ENCODE measurements around the gene ANKMY1. TPM values are rescaled to one million over a fixed set of nuclear protein-coding genes. Genes with fewer than 3 reads are reported as not detected.

ANKMY1 gene
- total RNA-seq, 1 donor from 2014 or later: 20.6 TPM

GRCh38 chr2:240466579-240467148, 91.1 kb downstream of the ANKMY1 start:
- H3K27ac ChIP-seq: no peak overlapping the region
- DNase-seq (ENCODE audit: extremely low spot score in 2 of 2): no peak
- H3K9me3 ChIP-seq: no peaks in the 10 kb centered on the region
- peaks cover 0 to 15% of the 10 kb centered on the region in 2 donors for H3K36me3 ChIP-seq
- H3K4me3 ChIP-seq: no peak overlapping the region
- no peaks in the 10 kb centered on the region for H3K4me1 ChIP-seq
- no peaks in the 10 kb centered on the region for H3K27me3 ChIP-seq
- intact Hi-C loops (cut with DNase I): no loop called here
- no peak for TF ChIP-seq POLR2A (IDR thresholded peaks at IDR 0.05)
- no peak for TF ChIP-seq CTCF (IDR thresholded peaks at IDR 0.05)
- no peak for TF ChIP-seq POLR2AphosphoS5 (IDR thresholded peaks at IDR 0.05; ENCODE audit: insufficient read depth in 1 of 2, low read depth in 1 of 2)

GRCh38 chr2:240465765-240466578, 91.8 kb downstream of the ANKMY1 start:
- peaks cover 0 to 15% of the 10 kb centered on the region in 2 donors for H3K36me3 ChIP-seq
- no peaks in the 10 kb centered on the region for H3K9me3 ChIP-seq
- no peak overlapping the region for H3K27ac ChIP-seq
- DNase-seq (ENCODE audit: extremely low spot score in 2 of 2): peak in 1 of 2 donors; percentile 70
- no peaks in the 10 kb centered on the region for H3K4me1 ChIP-seq
- intact Hi-C loops (cut with DNase I): no loop called here
- no peak overlapping the region for H3K4me3 ChIP-seq
- no peak for TF ChIP-seq CTCF (IDR thresholded peaks at IDR 0.05)
- no peak for TF ChIP-seq POLR2A (IDR thresholded peaks at IDR 0.05)
- TF ChIP-seq POLR2AphosphoS5 (IDR thresholded peaks at IDR 0.05; ENCODE audit: insufficient read depth in 1 of 2, low read depth in 1 of 2): peak in 1 of 2 donors; percentile 3
- no peaks in the 10 kb centered on the region for H3K27me3 ChIP-seq

GRCh38 chr2:240465268-240465764, 92.5 kb downstream of the ANKMY1 start:
- peak in 1 of 2 donors; percentile 17 for TF ChIP-seq POLR2AphosphoS5 (IDR thresholded peaks at IDR 0.05; ENCODE audit: insufficient read depth in 1 of 2, low read depth in 1 of 2)
- no peak for TF ChIP-seq CTCF (IDR thresholded peaks at IDR 0.05)
- TF ChIP-seq POLR2A (IDR thresholded peaks at IDR 0.05): no peak
- Histone ChIP-seq H3K9me3 (no peaks in the 10 kb centered on the region), H3K27me3 (no peaks in the 10 kb centered on the region), H3K4me1 (no peaks in the 10 kb centered on the region), H3K36me3 (peaks cover 0 to 15% of the 10 kb centered on the region in 2 donors), H3K4me3 (no peak overlapping the region), H3K27ac (no peak overlapping the region)
- DNase-seq (ENCODE audit: extremely low spot score in 2 of 2): peak in 1 of 2 donors; percentile 89
- intact Hi-C loops (cut with DNase I): no loop called here

- no peak overlapping the region for H3K4me3 ChIP-seq
- H3K27ac ChIP-seq: no peak overlapping the region
- H3K9me3 ChIP-seq: no peaks in the 10 kb centered on the region
- no peaks in the 10 kb centered on the region for H3K27me3 ChIP-seq
- TF ChIP-seq CTCF (IDR thresholded peaks at IDR 0.05) (no peak), POLR2AphosphoS5 (IDR thresholded peaks at IDR 0.05; ENCODE audit: insufficient read depth in 1 of 2, low read depth in 1 of 2) (no peak), POLR2A (IDR thresholded peaks at IDR 0.05) (no peak)
- intact Hi-C loops (cut with DNase I): no loop called here
- peak in 1 of 2 donors; percentile 93 for DNase-seq (ENCODE audit: extremely low spot score in 2 of 2)
- no peaks in the 10 kb centered on the region for H3K4me1 ChIP-seq
- H3K36me3 ChIP-seq: peaks cover 0 to 15% of the 10 kb centered on the region in 2 donors
These were observed 93.1 kb downstream of the ANKMY1 start for GRCh38 chr2:240464514-240465241.

All from vagina (tissue), 2 donors.